AG08395 (cell line): ENCODE results near the gene NOX5.
A peak's percentile ranks its signal among the peaks of the same experiment; 100 is the strongest.
"Not testable (repeated sequence)": the region's sequence is repeated elsewhere in the genome, so short reads cannot be mapped to it uniquely, and the experiment has no call there.

Source experiments
- DNase-seq: peaks from one replicate; pipeline ENCODE4 v3.0.0; 2012; ENCODE audit warnings: mixed read lengths, low spot score

NOX5 gene

DNA sequence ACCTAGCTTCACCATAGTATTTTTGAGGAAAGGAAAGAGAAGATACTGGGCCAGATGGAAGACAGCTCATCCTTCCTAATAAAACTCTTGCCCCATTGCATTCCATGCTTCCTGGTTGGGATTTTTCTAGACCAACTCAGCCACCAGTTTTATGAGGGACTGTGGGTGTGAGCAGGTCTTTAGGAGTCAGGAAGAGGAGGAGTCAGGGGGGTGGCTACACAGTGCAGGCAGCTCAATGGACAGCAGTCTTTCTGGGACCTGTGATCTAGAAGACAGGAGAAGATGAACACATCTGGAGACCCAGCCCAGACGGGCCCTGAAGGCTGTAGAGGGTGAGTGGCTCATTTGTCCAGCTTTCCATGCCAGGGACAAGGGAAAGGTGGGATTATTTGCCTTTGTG, at the start of gene NOX5:
Gene NOX5, plus strand, starts transcription at position 242 of the 400 bp plus-strand sequence. Its CDS starts 41 bp downstream, at position 283.
- peak; percentile 92 for DNase-seq

DNA sequence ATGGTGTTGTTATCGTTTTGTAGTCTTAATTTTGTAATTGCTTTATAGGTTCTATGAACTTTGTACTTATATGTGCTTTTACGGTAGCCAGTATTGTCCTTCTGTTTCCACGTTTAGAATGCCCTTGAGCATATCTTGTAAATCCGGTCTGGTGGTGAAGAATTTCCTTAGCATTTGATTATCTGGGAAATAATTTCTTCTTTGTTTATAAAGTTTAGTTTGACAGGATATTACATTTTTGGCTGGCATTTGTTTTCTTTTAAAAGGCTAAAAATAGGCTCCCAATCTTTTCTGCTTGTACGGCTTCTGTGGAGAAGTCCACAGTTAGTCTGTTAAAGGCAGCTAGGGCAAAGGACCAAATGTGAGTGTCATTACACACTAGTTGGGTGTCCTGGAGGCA, 47.5 kb upstream of the NOX5 start:
- DNase-seq, result no peak

DNA sequence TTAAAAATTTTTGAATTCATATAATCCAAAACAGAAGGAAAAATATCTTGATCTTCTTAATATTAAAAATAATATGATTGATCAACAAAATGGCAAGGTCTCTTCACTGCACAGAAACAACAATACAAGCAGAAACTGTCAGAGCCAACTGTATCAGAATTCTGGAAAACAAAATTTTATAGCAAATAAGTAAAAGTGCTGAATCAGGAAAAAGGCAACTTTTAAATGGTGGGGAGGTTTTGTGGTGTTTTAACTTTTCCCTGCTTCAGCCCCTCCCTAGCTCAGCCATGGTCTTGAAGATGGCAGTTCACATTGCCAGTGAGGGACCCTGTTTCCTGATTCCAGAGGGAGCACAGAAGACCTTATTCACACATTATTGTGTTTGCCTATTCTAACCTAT, 46.5 kb upstream of the NOX5 start:
- no peak for DNase-seq

DNA sequence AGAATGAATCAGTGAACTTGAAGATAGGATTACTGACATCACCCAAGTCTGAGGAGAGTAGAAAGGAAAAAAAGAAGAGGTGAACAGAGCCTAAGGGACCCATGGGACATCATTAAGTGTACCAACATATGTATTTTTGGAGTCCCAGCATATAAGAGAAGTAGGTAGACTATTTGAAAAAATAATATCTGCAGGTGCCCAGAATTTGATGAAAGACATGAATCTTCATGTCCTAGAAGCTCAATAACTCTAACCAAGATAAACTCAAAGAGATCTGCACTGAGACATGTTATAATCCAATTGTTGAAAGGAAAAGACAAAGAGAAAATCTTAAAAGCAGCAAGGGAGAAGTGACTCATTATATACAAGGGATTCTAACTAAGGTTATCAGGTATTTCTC, 45.2 kb upstream of the NOX5 start:
- no peak for DNase-seq

DNA sequence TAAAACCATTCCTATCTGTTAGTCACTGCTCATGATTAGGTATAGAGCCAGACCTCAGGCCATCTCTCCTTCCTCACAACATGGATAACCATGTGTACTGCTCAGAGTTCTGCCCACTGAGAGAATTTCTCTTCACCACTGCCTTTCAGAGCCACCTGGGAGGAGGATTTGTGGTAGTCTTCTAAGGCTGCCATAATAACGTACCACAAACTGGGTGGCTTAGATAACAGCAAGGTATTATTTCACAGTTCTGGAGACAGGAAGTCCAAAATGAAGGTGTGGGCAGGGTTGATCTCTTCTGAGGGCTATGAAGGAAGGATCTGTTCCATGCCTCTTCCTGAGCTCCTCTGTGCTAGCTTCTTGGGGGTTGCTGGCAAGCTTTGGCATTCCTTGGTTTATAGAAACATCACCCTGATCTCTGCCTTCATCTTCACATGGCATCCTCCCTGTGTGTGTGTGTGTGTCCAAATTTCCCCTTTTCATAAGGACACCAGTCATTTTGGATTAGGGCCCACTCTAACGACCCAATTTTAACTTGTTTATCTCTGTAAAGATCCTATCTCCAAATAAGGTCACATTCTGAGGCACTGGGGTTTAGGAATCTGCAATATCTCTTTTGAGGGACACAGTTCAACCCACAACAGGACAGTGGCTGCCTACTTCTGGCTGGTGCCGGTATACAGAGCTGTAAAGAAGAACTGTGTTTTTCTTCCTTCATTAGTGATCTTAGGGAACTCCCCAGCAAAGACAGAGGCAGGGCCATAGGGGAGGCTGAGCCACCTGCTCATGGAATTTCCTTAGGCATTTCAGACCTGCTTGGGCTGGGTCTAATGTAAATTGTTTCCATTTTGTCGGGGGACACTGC, 42.1 kb upstream of the NOX5 start:
- DNase-seq, result no peak

DNA sequence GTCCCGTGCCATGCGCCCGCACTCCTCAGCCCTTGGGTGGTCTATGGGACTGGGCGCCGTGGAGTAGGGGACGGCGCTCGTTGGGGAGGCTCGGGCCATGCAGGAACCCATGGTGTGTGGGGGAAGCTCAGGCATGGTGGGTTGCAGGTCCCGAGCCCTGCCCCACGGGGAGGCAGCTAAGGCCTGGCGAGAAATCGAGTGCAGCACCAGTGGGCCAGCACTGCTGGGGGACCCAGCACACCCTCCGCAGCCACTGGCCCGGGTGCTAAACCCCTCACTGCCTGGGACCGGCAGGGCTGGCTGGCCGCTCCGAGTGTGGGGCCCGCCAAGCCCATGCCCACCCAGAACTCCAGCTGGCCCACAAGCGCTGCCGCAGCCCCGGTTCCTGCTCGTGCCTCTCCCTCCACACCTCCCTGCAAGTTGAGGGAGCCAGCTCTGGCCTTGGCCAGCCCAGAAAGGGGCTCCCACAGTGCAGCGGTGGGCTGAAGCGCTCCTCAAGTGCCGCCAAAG, 38.8 kb upstream of the NOX5 start:
- DNase-seq, result not testable (repeated sequence)

DNA sequence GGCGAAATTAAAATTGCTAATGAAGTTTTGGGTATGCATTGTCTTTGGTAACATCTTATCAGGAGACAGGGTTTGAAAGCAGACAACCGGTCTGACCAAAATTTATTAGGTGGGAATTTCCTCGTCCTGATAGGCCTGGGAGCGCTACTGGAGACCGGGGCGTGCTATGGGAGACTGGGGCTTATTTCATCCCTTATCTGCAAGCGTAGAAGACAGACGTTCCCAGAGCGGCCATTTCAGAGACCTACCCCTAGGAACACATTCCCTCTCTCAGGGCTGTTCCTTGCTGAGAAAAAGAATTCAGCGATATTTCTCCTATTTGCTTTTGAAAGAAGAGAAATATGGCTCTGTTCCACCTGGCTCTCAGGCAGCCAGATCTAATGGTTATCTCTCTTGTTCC, 37.1 kb upstream of the NOX5 start:
- DNase-seq, result not testable (repeated sequence)

DNA sequence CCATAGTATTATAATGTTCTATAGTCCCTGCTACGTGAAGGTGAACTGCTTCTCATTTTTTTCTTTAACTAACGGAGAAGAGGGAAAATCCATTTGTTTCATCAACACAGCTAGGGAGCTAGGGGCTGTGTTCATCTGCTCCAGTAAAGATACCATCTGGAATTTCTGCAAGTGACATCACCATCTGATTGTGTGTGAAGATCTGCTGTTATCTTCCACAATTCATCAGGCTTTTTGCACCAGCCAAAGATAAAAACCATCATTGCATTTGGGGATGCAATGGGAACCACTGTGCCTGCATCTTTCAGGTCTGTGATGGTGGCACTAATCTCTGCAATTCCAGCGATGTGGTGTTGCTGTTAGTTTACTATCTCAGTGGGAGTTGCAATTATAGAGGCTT, 35.5 kb upstream of the NOX5 start:
- DNase-seq, result no peak

DNA sequence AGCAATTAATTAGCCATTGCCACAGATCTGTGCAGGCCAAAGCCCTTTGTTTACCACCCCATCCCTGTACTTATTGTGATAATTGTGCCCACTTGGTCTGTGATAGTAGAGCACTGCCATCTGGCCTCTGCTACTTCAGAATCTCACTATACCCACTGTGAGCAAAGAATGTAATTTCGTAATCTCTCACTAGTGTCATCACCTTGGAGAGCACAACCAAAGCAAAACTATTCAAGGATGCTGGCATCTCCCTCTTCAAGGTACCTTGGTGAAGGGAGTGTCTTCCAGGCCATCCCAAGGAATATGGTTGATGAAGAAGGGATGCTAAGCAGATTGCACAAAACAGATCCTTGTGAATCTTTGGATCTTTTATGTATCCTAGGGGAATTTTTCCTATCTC, 34.7 kb upstream of the NOX5 start:
- no peak for DNase-seq

- DNase-seq, result no peak
Observed at GRCh38 chr15:68980786-68981185, 33.7 kb upstream of the NOX5 start.

GRCh38 chr15:68981941-68982340, 32.6 kb upstream of the NOX5 start:
- no peak for DNase-seq

GRCh38 chr15:68982976-68983563, 31.4 kb upstream of the NOX5 start:
- no peak for DNase-seq

GRCh38 chr15:68983961-68984481, 30.5 kb upstream of the NOX5 start:
- DNase-seq, result no peak

DNA sequence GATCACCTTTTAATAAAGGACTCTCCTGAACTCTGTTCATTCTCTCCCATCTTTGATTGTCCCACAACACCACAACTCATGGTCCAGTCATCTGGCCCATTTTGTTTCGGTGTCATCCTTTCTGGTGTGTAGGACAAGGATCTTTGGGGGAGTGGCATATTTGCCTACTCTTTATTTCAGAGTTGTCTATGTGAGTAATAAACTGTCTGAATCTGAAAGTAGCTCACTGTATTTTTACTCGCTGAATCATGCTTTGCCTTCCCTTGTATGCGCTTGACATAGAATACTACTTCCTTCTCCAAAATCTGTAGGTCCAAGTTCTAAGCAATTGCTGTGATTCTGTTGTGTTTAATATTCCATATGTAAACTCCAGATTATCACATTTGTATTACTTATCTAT, 29.9 kb upstream of the NOX5 start:
- DNase-seq, result no peak

DNA sequence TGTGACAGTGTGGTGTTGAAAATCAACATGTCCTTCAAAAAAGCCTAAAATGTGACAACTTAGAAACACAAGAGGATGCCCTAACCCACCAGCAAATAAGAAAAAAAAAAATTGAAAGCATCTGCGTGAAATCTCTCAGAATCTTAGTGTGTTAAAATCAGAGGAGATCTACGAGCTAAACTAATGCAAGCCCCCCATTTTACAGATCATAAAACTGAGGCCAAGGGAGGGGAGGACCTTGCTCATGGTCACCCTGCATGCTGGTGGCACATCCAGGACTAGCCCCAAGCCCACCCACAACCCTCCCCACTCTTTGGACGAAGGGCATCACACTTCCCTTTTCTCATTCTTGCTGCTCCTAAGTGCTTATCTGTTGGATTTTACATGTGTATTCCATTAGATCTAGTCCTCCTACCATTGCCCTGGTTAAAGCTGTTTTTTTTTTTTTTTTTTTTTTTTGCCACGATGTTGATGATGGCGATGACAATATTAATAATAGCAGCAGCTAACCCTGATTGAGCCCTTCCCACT, 29.1 kb upstream of the NOX5 start:
- DNase-seq, result no peak

- DNase-seq, result no peak
Observed at GRCh38 chr15:68986322-68986721, 28.2 kb upstream of the NOX5 start.

GRCh38 chr15:68987120-68987519, 27.4 kb upstream of the NOX5 start:
- no peak for DNase-seq

DNA sequence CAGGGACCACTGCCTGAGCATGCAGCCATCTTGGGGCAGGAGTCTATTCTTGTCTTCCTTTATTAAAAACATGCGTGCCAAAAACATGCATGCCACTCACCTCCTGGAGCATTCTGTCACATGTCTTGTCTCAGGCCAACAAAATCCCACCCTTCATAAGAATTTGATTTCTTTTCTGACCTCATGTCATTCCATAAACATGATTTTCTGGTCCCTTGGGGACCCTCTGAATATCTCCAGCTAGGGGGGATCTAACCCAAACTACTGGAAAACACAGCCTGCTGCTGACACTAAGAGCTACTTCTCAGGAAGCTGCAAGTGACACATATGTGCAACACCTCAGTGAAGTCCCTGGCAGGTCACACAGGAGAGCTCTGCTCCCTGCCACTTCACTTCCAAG, 26.8 kb upstream of the NOX5 start:
- no peak for DNase-seq

- no peak for DNase-seq
Observed at GRCh38 chr15:68989541-68990230, 24.8 kb upstream of the NOX5 start.

DNA sequence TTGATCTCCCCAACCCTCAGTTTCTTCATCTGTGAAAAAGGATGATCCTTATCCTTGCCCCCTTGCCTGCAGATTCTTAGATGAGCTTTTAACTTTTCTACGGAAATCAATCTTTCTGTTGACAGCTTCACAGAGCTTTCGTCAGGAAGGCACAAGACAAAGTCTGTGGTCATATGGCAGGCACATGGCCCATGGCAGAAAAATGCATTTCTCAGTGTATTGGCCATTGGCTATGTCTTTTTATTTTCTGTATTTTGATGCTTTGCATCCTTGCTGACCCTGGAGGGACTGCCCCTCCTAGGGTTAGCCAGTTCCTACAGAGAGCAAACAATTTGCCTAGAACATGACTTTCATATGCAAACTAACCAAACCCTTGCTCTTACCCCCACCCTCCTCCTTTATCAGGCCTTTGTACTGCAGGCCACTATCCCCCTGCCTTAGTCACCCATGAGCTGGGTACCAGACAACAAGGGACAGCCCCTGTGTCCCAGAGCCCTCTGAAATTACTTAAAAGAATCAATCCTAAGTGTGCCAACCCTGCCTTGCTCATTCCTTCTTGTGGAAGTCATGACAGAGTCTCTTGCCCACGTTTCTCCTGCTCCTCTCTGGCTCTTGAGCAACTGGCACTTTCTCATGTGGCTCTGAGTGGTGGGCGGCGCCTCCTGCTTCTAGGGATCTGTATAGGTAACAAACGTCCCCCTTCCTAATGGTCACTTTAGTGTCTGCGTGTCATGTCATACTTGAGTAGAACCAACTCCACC, 24.1 kb upstream of the NOX5 start:
- no peak for DNase-seq

DNA sequence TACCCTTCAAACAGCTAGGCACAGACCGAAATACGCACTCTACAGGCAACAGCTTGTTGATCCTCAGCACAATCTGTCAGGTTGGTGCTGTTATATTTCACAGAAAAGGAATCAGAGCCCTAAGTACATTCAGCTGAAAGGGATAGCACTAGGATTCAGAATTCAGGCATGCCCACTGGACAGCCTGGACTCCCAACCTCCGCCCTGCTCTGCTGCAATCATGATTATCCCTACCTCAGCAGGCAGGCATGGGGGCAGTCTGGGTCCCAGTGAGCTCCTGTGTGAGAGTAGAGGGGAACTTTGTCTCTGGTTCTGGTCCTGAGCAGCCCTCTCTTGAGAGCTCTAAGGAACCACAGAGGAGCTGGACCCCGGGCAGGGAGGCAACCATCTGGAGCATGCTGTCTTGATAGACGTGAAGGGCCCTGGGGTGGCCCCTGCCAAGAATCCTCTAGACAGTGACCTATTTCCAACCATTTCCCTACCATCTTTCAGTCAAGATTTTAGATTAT, 23.4 kb upstream of the NOX5 start:
- DNase-seq, result no peak
